GM12878 (cell line): ENCODE data around the gene UGT2B28.
"Not testable (repeated sequence)": the region's sequence is repeated elsewhere in the genome, so short reads cannot be mapped to it uniquely, and the experiment has no call there.

Source experiments
- BRCA1 ChIP-seq: IDR thresholded peaks from 2 replicates; pipeline ENCODE4 v1.6.1; 2011; ENCODE audit warnings: low read depth, low read length, improper control_type of control experiment
- CHD4 ChIP-seq: fragments of 200-600 bp; sonication (generic); IDR thresholded peaks from 2 replicates; pipeline ENCODE4 v1.6.1; 2016; ENCODE audit warnings: mild to moderate bottlenecking
- CTCF ChIP-seq, 3 experiments: IDR thresholded peaks in 2 of 3; conservative IDR thresholded peaks in 1 of 3; 2 replicates each; pipeline ENCODE4 v1.5.1; 2011; ENCODE audit warnings: low read depth in 3 of 3, low read length in 3 of 3, mild to moderate bottlenecking in 3 of 3, control low read depth in 2 of 3, moderate library complexity in 2 of 3, inconsistent platforms in 1 of 3, mixed read lengths in 1 of 3; ENCODE audit not compliant: control insufficient read depth in 2 of 3, insufficient read depth in 1 of 3; ENCODE audit errors: extremely low read depth in 1 of 3
- EP300 ChIP-seq, 2 experiments: fragments of 150-350 bp in 1 of 2; IDR thresholded peaks; 2 replicates each; pipeline ENCODE4 v1.6.1; 2011 to 2012; ENCODE audit warnings: low read depth in 2 of 2, low read length in 2 of 2, borderline replicate concordance in 1 of 2, improper control_type of control experiment in 1 of 2, inconsistent platforms in 1 of 2; ENCODE audit not compliant: control insufficient read depth in 1 of 2
- EZH2 ChIP-seq: IDR thresholded peaks from 2 replicates; pipeline ENCODE4 v1.6.1; 2012; ENCODE audit warnings: low read depth, mild to moderate bottlenecking, control low read depth, inconsistent platforms, low read length, borderline replicate concordance; ENCODE audit not compliant: control insufficient read depth
- GABPA ChIP-seq: IDR thresholded peaks from 2 replicates; pipeline ENCODE4 v1.6.1; 2014; ENCODE audit warnings: antibody characterized with exemption, low read depth, mild to moderate bottlenecking, inconsistent platforms
- JUNB ChIP-seq: IDR thresholded peaks from 2 replicates; pipeline ENCODE4 v1.6.1; 2016; ENCODE audit warnings: antibody characterized with exemption, mild to moderate bottlenecking
- PBX3 ChIP-seq: IDR thresholded peaks from 2 replicates; pipeline ENCODE4 v1.6.1; 2011; ENCODE audit warnings: mild to moderate bottlenecking, low read depth, low read length, moderate library complexity; ENCODE audit not compliant: insufficient replicate concordance
- POLR2AphosphoS2 ChIP-seq: IDR thresholded peaks from 2 replicates; pipeline ENCODE4 v1.6.1; 2011; ENCODE audit warnings: low read depth, mild to moderate bottlenecking, low read length, improper control_type of control experiment, moderate library complexity
- POLR2AphosphoS5 ChIP-seq: IDR thresholded peaks from 2 replicates; pipeline ENCODE4 v1.6.1; 2011; ENCODE audit warnings: mild to moderate bottlenecking, low read length, inconsistent platforms
- TCF7 ChIP-seq: IDR thresholded peaks from 2 replicates; pipeline ENCODE4 v1.6.1; 2014; ENCODE audit warnings: antibody characterized with exemption, borderline replicate concordance
- YY1 ChIP-seq: IDR thresholded peaks from 2 replicates; pipeline ENCODE4 v1.6.1; 2011; ENCODE audit warnings: low read depth, mild to moderate bottlenecking, low read length
- ZNF274 ChIP-seq: IDR thresholded peaks from one replicate; pipeline ENCODE4 v1.8.0; 2011; ENCODE audit not compliant: insufficient read length, insufficient read depth

GRCh38 chr4:69343558-69344420, 63.5 kb downstream of the UGT2B28 start:
- TF ChIP-seq ZNF274; CTCF (IDR thresholded peaks at IDR 0.05 in 2 of 3, conservative IDR thresholded peaks at IDR 0.05 in 1 of 3; ENCODE audit: control insufficient read depth in 2 of 3, extremely low read depth in 1 of 3, insufficient read depth in 1 of 3, low read depth in 3 of 3, low read length in 3 of 3); PBX3; EP300 (IDR thresholded peaks at IDR 0.05; ENCODE audit: borderline replicate concordance in 1 of 2, control insufficient read depth in 1 of 2, low read depth in 2 of 2, low read length in 2 of 2); CHD4; YY1; TCF7; EZH2; GABPA; JUNB; BRCA1; POLR2AphosphoS2; POLR2AphosphoS5: not testable (repeated sequence)
